Lower lobe of right lung (tissue), 2 donors: Measurements from ENCODE around the gene GSTO1. TPM values are rescaled to one million over a fixed set of nuclear protein-coding genes. Genes with fewer than 3 reads are reported as not detected.

Experiments
- ATAC-seq, 2 donors: fragments of 200-7000 bp; cut with Tn5 transposase; one replicate each; pipeline ENCODE4 v1.9.1; 2020 to 2022; ENCODE audit warnings: mild to moderate bottlenecking in 2 of 2, moderate library complexity in 2 of 2
- DNase-seq: peaks from one replicate; pipeline ENCODE4 v3.0.0-alpha.2; 2020
- H3K27ac ChIP-seq: fragments of 200-600 bp; one replicate; pipeline ENCODE4 v1.8.0; 2022
- H3K27me3 ChIP-seq: fragments of 200-600 bp; one replicate; pipeline ENCODE4 v1.8.0; 2022; ENCODE audit warnings: low read depth
- H3K36me3 ChIP-seq: fragments of 200-600 bp; one replicate; pipeline ENCODE4 v1.8.0; 2022; ENCODE audit warnings: mild to moderate bottlenecking
- H3K4me1 ChIP-seq: fragments of 200-600 bp; one replicate; pipeline ENCODE4 v1.8.0; 2022
- H3K4me3 ChIP-seq: fragments of 200-600 bp; one replicate; pipeline ENCODE4 v1.8.0; 2022; ENCODE audit warnings: mild to moderate bottlenecking
- H3K9me3 ChIP-seq: fragments of 200-600 bp; one replicate; pipeline ENCODE4 v1.8.0; 2022
- CTCF ChIP-seq: fragments of 200-600 bp; IDR thresholded peaks from one replicate; pipeline ENCODE4 v1.8.0; 2022; ENCODE audit warnings: antibody characterized with exemption, mild to moderate bottlenecking
- intact Hi-C: fragments of 100-400 bp; cut with DNase I; formaldehyde crosslinking; loops from one replicate; pipeline ENCODE4 v1.11.0; 2022
- total RNA-seq: library from RNA; stranded (reverse); fragmentation: NEBNext Ultra II Directional; extraction: Animal tissue kit (Norgen Biotek cat#: 25700); gene quantifications from one replicate; pipeline ENCODE4 v1.2.1, GENCODE V29; 2021
- donor health status: DM: no; HTN: yes; CAD: no; lungs with severe emphysema.

GSTO1 gene
- total RNA-seq, 1 donor from 2014 or later, result 133 TPM

DNA sequence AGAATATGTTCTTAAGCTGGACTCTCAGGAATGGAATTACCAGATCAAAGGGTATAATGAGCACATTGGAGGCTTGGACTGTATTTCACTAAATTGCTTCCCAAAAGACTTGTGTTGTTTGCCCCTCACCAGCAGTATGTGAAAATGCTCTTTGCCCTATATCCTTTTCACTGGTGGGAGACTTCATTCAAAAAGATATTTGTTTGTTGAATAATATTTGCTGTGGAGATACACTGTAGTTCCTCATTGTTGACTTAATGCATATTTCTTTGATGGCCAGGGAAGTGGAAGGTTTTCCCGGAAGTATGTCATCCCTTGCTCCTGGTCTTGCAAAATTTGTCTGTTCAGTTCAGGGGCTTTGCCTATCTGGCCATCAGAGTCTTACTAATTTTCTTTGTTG lies 33.7 kb downstream of the GSTO1 start:
- ATAC-seq (no peak), DNase-seq (no peak)
- H3K9me3 ChIP-seq, result no peaks in the 10 kb centered on the region
- no peaks in the 10 kb centered on the region for H3K27me3 ChIP-seq
- H3K36me3 ChIP-seq, result no peaks in the 10 kb centered on the region
- H3K4me3 ChIP-seq, result no peak overlapping the region
- H3K4me1 ChIP-seq, result no peaks in the 10 kb centered on the region
- TF ChIP-seq CTCF, result no peak
- H3K27ac ChIP-seq, result no peak overlapping the region
- intact Hi-C loops, result no loop called here

GRCh38 chr10:104291439-104291951 lies 36.8 kb downstream of the GSTO1 start:
- ATAC-seq (peak; percentile 98 to 99), DNase-seq (peak; percentile 95)
- peak; percentile 100 for TF ChIP-seq CTCF
- Histone ChIP-seq H3K4me3 (no peak overlapping the region), H3K27me3 (no peaks in the 10 kb centered on the region), H3K4me1 (no peaks in the 10 kb centered on the region), H3K9me3 (no peaks in the 10 kb centered on the region), H3K36me3 (no peaks in the 10 kb centered on the region), H3K27ac (no peak overlapping the region)
- intact Hi-C loops, result loop anchor here (5.0 kb wide), 1 partner anchor 61 kb away; the partner anchor contains the start of gene CFAP58

- DNase-seq (no peak), ATAC-seq (no peak)
- intact Hi-C loops, result loop anchor here (5.0 kb wide), 1 partner anchor 59 kb away; the partner anchor contains the start of gene CFAP58
- no peaks in the 10 kb centered on the region for H3K27me3 ChIP-seq
- H3K4me1 ChIP-seq, result peaks cover 4% of the 10 kb centered on the region
- no peak overlapping the region for H3K27ac ChIP-seq
- no peak overlapping the region for H3K4me3 ChIP-seq
- no peak for TF ChIP-seq CTCF
- no peaks in the 10 kb centered on the region for H3K36me3 ChIP-seq
- H3K9me3 ChIP-seq, result no peaks in the 10 kb centered on the region
These were observed 38.3 kb downstream of the GSTO1 start for GRCh38 chr10:104293011-104293410.

DNA sequence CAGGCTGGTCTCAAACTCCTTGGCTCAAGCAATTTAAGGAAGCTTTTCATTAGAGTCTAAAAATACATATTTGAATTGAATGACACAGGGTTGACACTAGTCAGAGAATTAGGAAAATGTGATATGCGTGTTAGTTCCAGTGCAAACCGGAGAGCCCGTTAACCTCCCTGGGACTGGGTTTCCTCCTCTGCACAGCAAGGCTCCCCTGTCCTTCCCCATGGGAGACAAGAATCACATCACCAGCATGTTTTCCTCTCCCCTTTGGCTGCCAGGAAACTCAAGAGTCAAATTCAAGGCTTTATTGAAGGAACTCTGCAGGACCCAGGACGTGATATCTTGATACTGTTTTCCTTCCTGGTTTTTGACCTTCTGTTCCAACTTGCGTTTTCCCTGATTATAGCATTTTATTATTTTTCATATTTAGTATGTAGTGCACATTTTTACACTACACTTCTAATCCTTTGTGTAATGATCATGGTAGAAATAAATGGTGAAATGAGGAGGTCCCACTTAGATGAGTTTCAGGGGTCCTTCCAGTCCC lies 39.2 kb downstream of the GSTO1 start:
- Histone ChIP-seq H3K27me3 (no peaks in the 10 kb centered on the region), H3K4me3 (no peak overlapping the region), H3K9me3 (no peaks in the 10 kb centered on the region), H3K36me3 (no peaks in the 10 kb centered on the region), H3K27ac (no peak overlapping the region), H3K4me1 (peaks cover 9% of the 10 kb centered on the region)
- intact Hi-C loops, result loop anchor here (5.0 kb wide), 1 partner anchor 58 kb away; the partner anchor contains the start of gene CFAP58
- no peak for TF ChIP-seq CTCF
- DNase-seq (no peak), ATAC-seq (no peak)

DNA sequence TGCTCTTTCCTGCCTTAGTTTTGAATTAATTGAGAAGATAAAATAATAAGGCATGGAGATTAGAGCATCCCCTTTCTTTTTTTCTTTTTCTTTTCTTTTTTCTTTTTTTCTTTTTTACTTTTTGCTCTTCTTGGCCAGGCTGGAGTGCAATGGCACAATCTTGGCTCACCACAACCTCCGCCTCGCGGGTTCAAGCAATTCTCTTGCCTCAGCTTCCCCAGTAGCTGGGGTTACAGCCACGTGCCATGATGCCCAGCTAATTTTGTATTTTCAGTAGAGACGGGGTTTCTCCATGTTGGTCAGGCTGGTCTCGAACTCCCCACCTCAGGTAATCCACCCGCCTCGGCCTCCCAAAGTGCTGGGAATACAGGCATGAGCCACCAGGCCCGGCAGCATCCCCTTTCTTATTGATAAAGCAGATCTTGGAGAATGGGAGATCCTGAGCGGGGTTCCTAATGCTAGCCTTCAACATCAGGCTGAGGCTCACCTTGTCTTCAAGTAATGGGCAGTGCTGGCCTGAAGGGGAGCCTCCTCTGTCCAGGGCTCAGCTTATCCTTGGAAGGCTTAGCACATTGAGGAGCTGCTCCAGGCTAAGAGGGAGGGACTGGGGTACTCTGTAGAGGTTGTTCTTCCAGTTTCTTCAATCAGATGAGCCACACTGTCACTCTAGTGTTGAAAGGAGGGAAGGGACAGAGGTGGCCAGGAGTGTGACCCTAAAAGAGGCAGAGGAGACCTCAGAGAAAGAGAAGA lies 42.2 kb downstream of the GSTO1 start:
- no peak overlapping the region for H3K27ac ChIP-seq
- intact Hi-C loops, result no loop called here
- ATAC-seq (no peak), DNase-seq (no peak)
- H3K4me3 ChIP-seq, result no peak overlapping the region
- H3K27me3 ChIP-seq, result no peaks in the 10 kb centered on the region
- TF ChIP-seq CTCF, result no peak
- H3K4me1 ChIP-seq, result peaks cover 33% of the 10 kb centered on the region
- H3K9me3 ChIP-seq, result no peaks in the 10 kb centered on the region
- H3K36me3 ChIP-seq, result no peaks in the 10 kb centered on the region
